ENCODE data around the gene CDC42BPB. TPM values are rescaled to one million over a fixed set of nuclear protein-coding genes. Genes with fewer than 3 reads are reported as not detected.

The CDC42BPB gene
- total RNA-seq, 1 experiment from 2014 or later: 84.4 TPM

DNA sequence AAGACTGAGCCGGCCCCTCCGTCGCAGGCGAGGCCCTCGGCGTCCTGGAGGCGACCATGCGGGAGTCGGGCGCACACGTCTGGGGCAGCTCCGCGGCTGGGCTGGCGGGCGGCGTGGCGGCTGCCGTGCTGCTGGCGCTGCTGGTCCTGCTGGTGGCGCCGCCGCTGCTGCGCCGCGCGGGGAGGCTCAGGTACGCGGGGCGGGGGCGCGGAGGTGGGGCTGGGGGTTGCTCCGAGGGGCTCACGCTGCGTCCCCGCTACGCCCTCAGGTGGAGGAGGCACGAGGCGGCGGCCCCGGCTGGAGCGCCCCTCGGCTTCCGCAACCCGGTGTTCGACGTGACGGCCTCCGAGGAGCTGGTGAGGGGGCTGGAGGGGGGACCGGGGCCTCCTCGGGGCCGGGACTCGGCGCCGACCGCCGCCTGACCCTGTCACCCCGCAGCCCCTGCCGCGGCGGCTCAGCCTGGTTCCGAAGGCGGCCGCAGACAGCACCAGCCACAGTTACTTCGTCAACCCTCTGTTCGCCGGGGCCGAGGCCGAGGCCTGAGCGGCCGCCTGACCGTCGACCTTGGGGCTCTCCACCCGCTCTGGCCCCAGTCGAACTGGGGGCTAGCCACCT, 127.1 kb downstream of the CDC42BPB start:
- Histone ChIP-seq H3K27ac (ENCODE audit: low read length) (no peak overlapping the region), H3K4me3 (ENCODE audit: low read depth in 2 of 2, low read length in 2 of 2) (no peak overlapping the region), H3K36me3 (ENCODE audit: control insufficient read depth, insufficient read depth, low read length) (no peaks in the 10 kb centered on the region), H3K4me1 (ENCODE audit: control insufficient read depth, insufficient read depth, low read length) (peaks cover 2% of the 10 kb centered on the region; the same call in 1 of the 2 replicates), H3K27me3 (ENCODE audit: control insufficient read depth, insufficient read depth, low read length) (no peaks in the 10 kb centered on the region), H3K9me3 (ENCODE audit: control insufficient read depth, insufficient read depth, low read depth, low read length) (no peaks in the 10 kb centered on the region)
- intact Hi-C loops (cut with micrococcal nuclease; ENCODE audit: unreplicated experiment): no loop called here
- ATAC-seq (no peak), DNase-seq (ENCODE audit: low read depth, low spot score) (no peak)
- ChIA-PET CTCF (no interaction called here), POLR2A (no interaction called here)
- no peak for TF ChIP-seq TCF7L2 (IDR thresholded peaks at IDR 0.05; ENCODE audit: low read depth, low read length)
- no peak for TF ChIP-seq POLR2AphosphoS5 (IDR thresholded peaks at IDR 0.05; ENCODE audit: low read depth, low read length)
- no peak for TF ChIP-seq CTCF (IDR thresholded peaks at IDR 0.05)
- TF ChIP-seq, protein P1, sequence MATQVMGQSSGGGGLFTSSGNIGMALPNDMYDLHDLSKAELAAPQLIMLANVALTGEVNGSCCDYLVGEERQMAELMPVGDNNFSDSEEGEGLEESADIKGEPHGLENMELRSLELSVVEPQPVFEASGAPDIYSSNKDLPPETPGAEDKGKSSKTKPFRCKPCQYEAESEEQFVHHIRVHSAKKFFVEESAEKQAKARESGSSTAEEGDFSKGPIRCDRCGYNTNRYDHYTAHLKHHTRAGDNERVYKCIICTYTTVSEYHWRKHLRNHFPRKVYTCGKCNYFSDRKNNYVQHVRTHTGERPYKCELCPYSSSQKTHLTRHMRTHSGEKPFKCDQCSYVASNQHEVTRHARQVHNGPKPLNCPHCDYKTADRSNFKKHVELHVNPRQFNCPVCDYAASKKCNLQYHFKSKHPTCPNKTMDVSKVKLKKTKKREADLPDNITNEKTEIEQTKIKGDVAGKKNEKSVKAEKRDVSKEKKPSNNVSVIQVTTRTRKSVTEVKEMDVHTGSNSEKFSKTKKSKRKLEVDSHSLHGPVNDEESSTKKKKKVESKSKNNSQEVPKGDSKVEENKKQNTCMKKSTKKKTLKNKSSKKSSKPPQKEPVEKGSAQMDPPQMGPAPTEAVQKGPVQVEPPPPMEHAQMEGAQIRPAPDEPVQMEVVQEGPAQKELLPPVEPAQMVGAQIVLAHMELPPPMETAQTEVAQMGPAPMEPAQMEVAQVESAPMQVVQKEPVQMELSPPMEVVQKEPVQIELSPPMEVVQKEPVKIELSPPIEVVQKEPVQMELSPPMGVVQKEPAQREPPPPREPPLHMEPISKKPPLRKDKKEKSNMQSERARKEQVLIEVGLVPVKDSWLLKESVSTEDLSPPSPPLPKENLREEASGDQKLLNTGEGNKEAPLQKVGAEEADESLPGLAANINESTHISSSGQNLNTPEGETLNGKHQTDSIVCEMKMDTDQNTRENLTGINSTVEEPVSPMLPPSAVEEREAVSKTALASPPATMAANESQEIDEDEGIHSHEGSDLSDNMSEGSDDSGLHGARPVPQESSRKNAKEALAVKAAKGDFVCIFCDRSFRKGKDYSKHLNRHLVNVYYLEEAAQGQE (IDR thresholded peaks at IDR 0.05; ENCODE audit: insufficient read depth in 1 of 2, low read depth in 2 of 2, low read length in 1 of 2): no peak
- TF ChIP-seq SIN3A (IDR thresholded peaks at IDR 0.05; ENCODE audit: borderline replicate concordance, insufficient read depth, low read depth, low read length): no peak
- BruUV-seq (replicated peaks): no TSS peak
- in situ Hi-C loops (cut with HindIII; ENCODE audit: low pct_unique_long_range_greater_than_20kb, low sequenced_read_pairs): no loop called here

GRCh38 chr14:102929241-102930137, 127.9 kb downstream of the CDC42BPB start:
- no peaks in the 10 kb centered on the region for H3K9me3 ChIP-seq (ENCODE audit: control insufficient read depth, insufficient read depth, low read depth, low read length)
- H3K27me3 ChIP-seq (ENCODE audit: control insufficient read depth, insufficient read depth, low read length): no peaks in the 10 kb centered on the region
- no peaks in the 10 kb centered on the region for H3K36me3 ChIP-seq (ENCODE audit: control insufficient read depth, insufficient read depth, low read length)
- ChIA-PET CTCF (no interaction called here), POLR2A (no interaction called here)
- H3K27ac ChIP-seq (ENCODE audit: low read length): no peak overlapping the region
- H3K4me3 ChIP-seq (ENCODE audit: low read depth in 2 of 2, low read length in 2 of 2): no peak overlapping the region
- in situ Hi-C loops (cut with HindIII; ENCODE audit: low pct_unique_long_range_greater_than_20kb, low sequenced_read_pairs) (no loop called here), intact Hi-C loops (cut with micrococcal nuclease; ENCODE audit: unreplicated experiment) (no loop called here)
- peaks cover 2% of the 10 kb centered on the region; the same call in 1 of the 2 replicates for H3K4me1 ChIP-seq (ENCODE audit: control insufficient read depth, insufficient read depth, low read length)
- ATAC-seq: no peak
- no peak for DNase-seq (ENCODE audit: low read depth, low spot score)
- TF ChIP-seq POLR2AphosphoS5 (IDR thresholded peaks at IDR 0.05; ENCODE audit: low read depth, low read length) (no peak), CTCF (IDR thresholded peaks at IDR 0.05) (no peak), TCF7L2 (IDR thresholded peaks at IDR 0.05; ENCODE audit: low read depth, low read length) (no peak), SIN3A (IDR thresholded peaks at IDR 0.05; ENCODE audit: borderline replicate concordance, insufficient read depth, low read depth, low read length) (no peak)
- TF ChIP-seq, protein P1 (IDR thresholded peaks at IDR 0.05; ENCODE audit: insufficient read depth in 1 of 2, low read depth in 2 of 2, low read length in 1 of 2): no peak
- no TSS peak for BruUV-seq (replicated peaks)

Measured in Panc1 (cell line).